Measurements from ENCODE around the gene SPNS2. TPM values are rescaled to one million over a fixed set of nuclear protein-coding genes. Genes with fewer than 3 reads are reported as not detected.

SPNS2 gene
- total RNA-seq, 1 donor from 2014 or later, result 12.2 TPM

- peaks cover 5% of the 10 kb centered on the region for H3K36me3 Mint-ChIP-seq
- no peak for TF ChIP-seq CTCF (IDR thresholded peaks at IDR 0.05; ENCODE audit: unreplicated experiment)
- no peak for DNase-seq (ENCODE audit: low spot score in 2 of 2, unreplicated experiment in 2 of 2)
- peaks cover 2% of the 10 kb centered on the region for H3K27me3 Mint-ChIP-seq (ENCODE audit: low read depth)
- H3K27ac Mint-ChIP-seq, result no peak overlapping the region
- H3K4me3 Mint-ChIP-seq, result no peak overlapping the region
- H3K4me1 Mint-ChIP-seq, result no peaks in the 10 kb centered on the region
- H3K9me3 Mint-ChIP-seq, result peaks cover 17% of the 10 kb centered on the region
These were observed 38.0 kb upstream of the SPNS2 start for GRCh38 chr17:4460661-4461060.

GRCh38 chr17:4463818-4464476 lies 34.7 kb upstream of the SPNS2 start:
- DNase-seq (ENCODE audit: low spot score in 2 of 2, unreplicated experiment in 2 of 2), result no peak
- Mint-ChIP-seq H3K27ac (no peak overlapping the region), H3K36me3 (peaks cover 5% of the 10 kb centered on the region), H3K4me1 (no peaks in the 10 kb centered on the region), H3K4me3 (no peak overlapping the region), H3K27me3 (ENCODE audit: low read depth) (no peaks in the 10 kb centered on the region), H3K9me3 (peaks cover 17% of the 10 kb centered on the region)
- no peak for TF ChIP-seq CTCF (IDR thresholded peaks at IDR 0.05; ENCODE audit: unreplicated experiment)

- DNase-seq (ENCODE audit: low spot score in 2 of 2, unreplicated experiment in 2 of 2), result no peak
- Mint-ChIP-seq H3K4me3 (no peak overlapping the region), H3K27ac (no peak overlapping the region), H3K9me3 (peaks cover 7% of the 10 kb centered on the region), H3K36me3 (no peaks in the 10 kb centered on the region), H3K27me3 (ENCODE audit: low read depth) (no peaks in the 10 kb centered on the region), H3K4me1 (no peaks in the 10 kb centered on the region)
- no peak for TF ChIP-seq CTCF (IDR thresholded peaks at IDR 0.05; ENCODE audit: unreplicated experiment)
These were observed 32.9 kb upstream of the SPNS2 start for GRCh38 chr17:4465786-4466185.

GRCh38 chr17:4467287-4467686 lies 31.4 kb upstream of the SPNS2 start:
- H3K36me3 Mint-ChIP-seq, result no peaks in the 10 kb centered on the region
- no peak overlapping the region for H3K27ac Mint-ChIP-seq
- no peaks in the 10 kb centered on the region for H3K9me3 Mint-ChIP-seq
- no peak overlapping the region for H3K4me3 Mint-ChIP-seq
- no peak for DNase-seq (ENCODE audit: low spot score in 2 of 2, unreplicated experiment in 2 of 2)
- no peak for TF ChIP-seq CTCF (IDR thresholded peaks at IDR 0.05; ENCODE audit: unreplicated experiment)
- H3K27me3 Mint-ChIP-seq (ENCODE audit: low read depth), result no peaks in the 10 kb centered on the region
- H3K4me1 Mint-ChIP-seq, result no peaks in the 10 kb centered on the region

GRCh38 chr17:4469552-4469951 lies 29.1 kb upstream of the SPNS2 start:
- Mint-ChIP-seq H3K27ac (no peak overlapping the region), H3K36me3 (no peaks in the 10 kb centered on the region), H3K4me3 (no peak overlapping the region), H3K27me3 (ENCODE audit: low read depth) (no peaks in the 10 kb centered on the region), H3K9me3 (no peaks in the 10 kb centered on the region), H3K4me1 (no peaks in the 10 kb centered on the region)
- DNase-seq (ENCODE audit: low spot score in 2 of 2, unreplicated experiment in 2 of 2), result no peak
- TF ChIP-seq CTCF (IDR thresholded peaks at IDR 0.05; ENCODE audit: unreplicated experiment), result no peak

GRCh38 chr17:4472286-4472685 lies 26.4 kb upstream of the SPNS2 start:
- Mint-ChIP-seq H3K27me3 (ENCODE audit: low read depth) (no peaks in the 10 kb centered on the region), H3K9me3 (no peaks in the 10 kb centered on the region), H3K4me1 (peaks cover 18% of the 10 kb centered on the region), H3K27ac (no peak overlapping the region), H3K4me3 (no peak overlapping the region), H3K36me3 (no peaks in the 10 kb centered on the region)
- DNase-seq (ENCODE audit: low spot score in 2 of 2, unreplicated experiment in 2 of 2), result no peak
- no peak for TF ChIP-seq CTCF (IDR thresholded peaks at IDR 0.05; ENCODE audit: unreplicated experiment)
